ENCODE data around the gene ADAMTS8. TPM values are rescaled to one million over a fixed set of nuclear protein-coding genes. Genes with fewer than 3 reads are reported as not detected.

The ADAMTS8 gene
- polyA plus RNA-seq, 1 of the 3 experiments (the other 2 are of a cell fraction): not detected

- Histone ChIP-seq H3K4me2 (peak within 1 kb of the TSS; percentile 98), H2AFZ (ENCODE audit: low read depth) (peak within 1 kb of the TSS; percentile 92), H3K27me3 (ENCODE audit: insufficient read depth) (no peaks in the 10 kb centered on the region), H3K79me2 (ENCODE audit: insufficient read depth) (no peaks in the 10 kb centered on the region; the same call in 1 of the 2 replicates), H3K9me2 (no peaks in the 10 kb centered on the region), H3K36me3 (replicated peaks in 1 of 2; ENCODE audit: control insufficient read depth in 1 of 2, insufficient read depth in 2 of 2, low read length in 1 of 2) (no peaks in the 10 kb centered on the region), H3K27ac (ENCODE audit: low read depth in 2 of 2, low read length in 1 of 2) (peak within 1 kb of the TSS in 1 of 2 experiments; percentile 41; a peak in 1 of 4 replicates), H3F3A (replicated peaks; ENCODE audit: insufficient read depth) (peaks cover 3% of the 10 kb centered on the region), H3K9ac (peak within 1 kb of the TSS; percentile 54; the same call in 1 of the 2 replicates), H3K4me3 (ENCODE audit: low read depth in 2 of 2, low read length in 1 of 2) (peak within 1 kb of the TSS; percentile 59 to 83), H3K4me1 (ENCODE audit: control insufficient read depth in 1 of 2, insufficient read depth in 2 of 2, low read depth in 1 of 2, low read length in 1 of 2) (peaks cover 0 to 9% of the 10 kb centered on the region in 2 experiments; a peak in 2 of 4 replicates), H3K9me3 (no peaks in the 10 kb centered on the region), H4K20me1 (ENCODE audit: insufficient read depth) (no peaks in the 10 kb centered on the region)
- 1% methylated on average over 17 of the region's 75 CpGs for WGBS (ENCODE audit: low lambda C conversion rate)
- CTCF ChIA-PET: interaction anchor here (1.2 to 25.8 kb wide), 6 partner anchors 12 to 421 kb away, joined by 3 to 747 read pairs (median 4); no protein-coding TSS in a partner anchor
- POLR2A ChIA-PET: no interaction called here
- DNase-seq: peak; percentile 81
- no peak for TF ChIP-seq NFIC (IDR thresholded peaks at IDR 0.05; ENCODE audit: borderline replicate concordance)
- TF ChIP-seq MAX (IDR thresholded peaks at IDR 0.05; ENCODE audit: low read depth): peak; percentile 60; the same call in 1 of the 2 replicates
- 0 out of 2 replicates have a peak, but pooled peaks have one; percentile 21 for TF ChIP-seq PBX3 (IDR thresholded peaks at IDR 0.05)
- TF ChIP-seq GABPA (IDR thresholded peaks at IDR 0.05; ENCODE audit: low read depth): 0 out of 2 replicates have a peak, but pooled peaks have one; percentile 9
- TF ChIP-seq FOSL2 (IDR thresholded peaks at IDR 0.05; ENCODE audit: borderline replicate concordance, low read depth): no peak
Observed at GRCh38 chr11:130448416-130449309, 20.3 kb upstream of the ADAMTS8 start, which contains the start of gene ADAMTS15. ADAMTS15 (plus strand) TSS chr11:130448645; CDS start chr11:130448974, 329 bp downstream.

GRCh38 chr11:130448039-130448415 lies 19.6 kb upstream of the ADAMTS8 start:
- Histone ChIP-seq H3K36me3 (replicated peaks in 1 of 2; ENCODE audit: control insufficient read depth in 1 of 2, insufficient read depth in 2 of 2, low read length in 1 of 2) (no peaks in the 10 kb centered on the region), H3K4me3 (ENCODE audit: low read depth in 2 of 2, low read length in 1 of 2) (peak overlapping the region; percentile 59 to 83), H3K4me2 (peak overlapping the region; percentile 98), H3F3A (replicated peaks; ENCODE audit: insufficient read depth) (peaks cover 3% of the 10 kb centered on the region), H2AFZ (ENCODE audit: low read depth) (peak overlapping the region; percentile 92), H3K79me2 (ENCODE audit: insufficient read depth) (no peaks in the 10 kb centered on the region), H3K27me3 (ENCODE audit: insufficient read depth) (no peaks in the 10 kb centered on the region), H3K9ac (peak overlapping the region; percentile 54; the same call in 1 of the 2 replicates), H3K9me3 (no peaks in the 10 kb centered on the region), H4K20me1 (ENCODE audit: insufficient read depth) (no peaks in the 10 kb centered on the region), H3K4me1 (ENCODE audit: control insufficient read depth in 1 of 2, insufficient read depth in 2 of 2, low read depth in 1 of 2, low read length in 1 of 2) (peaks cover 0 to 9% of the 10 kb centered on the region in 2 experiments; a peak in 2 of 4 replicates), H3K9me2 (no peaks in the 10 kb centered on the region), H3K27ac (ENCODE audit: low read depth in 2 of 2, low read length in 1 of 2) (no peak overlapping the region; a peak in 1 of 4 replicates)
- POLR2A ChIA-PET: no interaction called here
- WGBS (ENCODE audit: low lambda C conversion rate): 15% methylated on average over 11 of the region's 11 CpGs
- DNase-seq: no peak
- TF ChIP-seq NRF1 (IDR thresholded peaks at IDR 0.05; ENCODE audit: low read depth, low read length): no peak
- 0 out of 2 replicates have a peak, but pooled peaks have one; percentile 11 for TF ChIP-seq GATA2 (CRISPR knock-in tag; IDR thresholded peaks at IDR 0.05)
- no peak for TF ChIP-seq TAF1 (IDR thresholded peaks at IDR 0.05; ENCODE audit: borderline replicate concordance, low read depth, low read length)
- TF ChIP-seq GABPA (IDR thresholded peaks at IDR 0.05; ENCODE audit: low read depth): no peak
- CTCF ChIA-PET: interaction anchor here (1.2 to 25.8 kb wide), 6 partner anchors 11 to 422 kb away, joined by 3 to 747 read pairs (median 4); no protein-coding TSS in a partner anchor
